HFF-Myc (cell line): ENCODE results near the gene OR3A3.
"Not testable (repeated sequence)": the region's sequence is repeated elsewhere in the genome, so short reads cannot be mapped to it uniquely, and the experiment has no call there.

Experiments
- DNase-seq: peaks from one replicate; pipeline ENCODE4 v3.0.0-alpha.2; 2011; ENCODE audit warnings: low read depth; ENCODE audit errors: extremely low read depth
- H3K4me3 ChIP-seq: replicated peaks from 2 replicates; pipeline ENCODE4 v1.5.1; 2011; ENCODE audit warnings: low read depth, mild to moderate bottlenecking, control low read depth, low read length
- TF ChIP-seq, protein P1 (sequence below): IDR thresholded peaks from 2 replicates; pipeline ENCODE4 v1.5.1; 2012; ENCODE audit warnings: mild to moderate bottlenecking, low read depth, low read length, control low read depth; ENCODE audit errors: missing control alignments

OR3A3 gene

GRCh38 chr17:3411070-3411469 is at the start of gene OR3A3:
Gene OR3A3 (plus strand): TSS chr17:3411370.
- no peak for DNase-seq
- H3K4me3 ChIP-seq = no peak within 1 kb of the TSS
- TF ChIP-seq, protein P1, sequence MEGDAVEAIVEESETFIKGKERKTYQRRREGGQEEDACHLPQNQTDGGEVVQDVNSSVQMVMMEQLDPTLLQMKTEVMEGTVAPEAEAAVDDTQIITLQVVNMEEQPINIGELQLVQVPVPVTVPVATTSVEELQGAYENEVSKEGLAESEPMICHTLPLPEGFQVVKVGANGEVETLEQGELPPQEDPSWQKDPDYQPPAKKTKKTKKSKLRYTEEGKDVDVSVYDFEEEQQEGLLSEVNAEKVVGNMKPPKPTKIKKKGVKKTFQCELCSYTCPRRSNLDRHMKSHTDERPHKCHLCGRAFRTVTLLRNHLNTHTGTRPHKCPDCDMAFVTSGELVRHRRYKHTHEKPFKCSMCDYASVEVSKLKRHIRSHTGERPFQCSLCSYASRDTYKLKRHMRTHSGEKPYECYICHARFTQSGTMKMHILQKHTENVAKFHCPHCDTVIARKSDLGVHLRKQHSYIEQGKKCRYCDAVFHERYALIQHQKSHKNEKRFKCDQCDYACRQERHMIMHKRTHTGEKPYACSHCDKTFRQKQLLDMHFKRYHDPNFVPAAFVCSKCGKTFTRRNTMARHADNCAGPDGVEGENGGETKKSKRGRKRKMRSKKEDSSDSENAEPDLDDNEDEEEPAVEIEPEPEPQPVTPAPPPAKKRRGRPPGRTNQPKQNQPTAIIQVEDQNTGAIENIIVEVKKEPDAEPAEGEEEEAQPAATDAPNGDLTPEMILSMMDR = no peak

DNA sequence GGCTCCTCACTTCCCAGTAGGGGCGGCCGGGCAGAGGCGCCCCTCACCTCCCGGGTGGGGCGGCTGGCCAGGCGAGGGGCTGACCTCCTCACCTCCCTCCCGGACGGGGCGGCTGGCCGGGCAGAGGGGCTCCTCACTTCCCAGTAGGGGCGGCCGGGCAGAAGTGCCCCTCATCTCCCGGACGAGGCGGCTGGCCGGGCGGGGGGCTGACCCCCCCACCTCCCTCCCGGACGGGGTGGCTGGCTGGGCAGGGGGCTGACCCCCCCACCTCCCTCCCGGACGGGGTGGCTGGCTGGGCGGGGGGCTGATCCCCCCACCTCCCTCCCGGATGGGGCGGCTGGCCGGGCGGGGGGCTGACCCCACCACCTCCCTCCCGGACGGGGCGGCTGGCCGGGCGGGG is 40.0 kb upstream of the OR3A3 start:
- DNase-seq = not testable (repeated sequence)

GRCh38 chr17:3378321-3378720 is 32.8 kb upstream of the OR3A3 start:
- TF ChIP-seq, protein P1 = no peak

More for the DNA sequence above, 40.0 kb upstream of the OR3A3 start:
- not testable (repeated sequence) for H3K4me3 ChIP-seq

DNA sequence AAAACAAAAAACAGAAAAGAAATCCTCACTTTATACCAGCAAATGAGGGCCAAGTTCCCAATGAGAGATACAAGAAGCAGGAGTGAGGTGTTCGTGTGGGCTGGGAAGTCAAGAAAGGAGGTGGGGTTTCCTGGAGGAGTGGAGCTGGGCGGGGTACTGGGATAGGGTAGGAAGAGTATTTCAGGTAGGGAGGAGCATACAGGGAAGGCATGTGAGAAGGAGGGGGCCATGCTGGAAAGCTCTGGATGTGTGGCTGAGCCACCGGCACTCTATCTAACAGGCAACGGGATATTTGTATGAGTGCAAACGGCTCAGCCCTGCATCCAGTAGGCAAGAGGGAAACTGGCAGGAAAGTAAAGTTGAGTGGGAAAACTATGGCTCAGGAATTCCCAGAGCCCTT is 29.2 kb upstream of the OR3A3 start:
- TF ChIP-seq, protein P1 = no peak
- H3K4me3 ChIP-seq = no peak overlapping the region
- no peak for DNase-seq

More at GRCh38 chr17:3378321-3378720, 32.8 kb upstream of the OR3A3 start:
- no peak overlapping the region for H3K4me3 ChIP-seq
- no peak for DNase-seq

DNA sequence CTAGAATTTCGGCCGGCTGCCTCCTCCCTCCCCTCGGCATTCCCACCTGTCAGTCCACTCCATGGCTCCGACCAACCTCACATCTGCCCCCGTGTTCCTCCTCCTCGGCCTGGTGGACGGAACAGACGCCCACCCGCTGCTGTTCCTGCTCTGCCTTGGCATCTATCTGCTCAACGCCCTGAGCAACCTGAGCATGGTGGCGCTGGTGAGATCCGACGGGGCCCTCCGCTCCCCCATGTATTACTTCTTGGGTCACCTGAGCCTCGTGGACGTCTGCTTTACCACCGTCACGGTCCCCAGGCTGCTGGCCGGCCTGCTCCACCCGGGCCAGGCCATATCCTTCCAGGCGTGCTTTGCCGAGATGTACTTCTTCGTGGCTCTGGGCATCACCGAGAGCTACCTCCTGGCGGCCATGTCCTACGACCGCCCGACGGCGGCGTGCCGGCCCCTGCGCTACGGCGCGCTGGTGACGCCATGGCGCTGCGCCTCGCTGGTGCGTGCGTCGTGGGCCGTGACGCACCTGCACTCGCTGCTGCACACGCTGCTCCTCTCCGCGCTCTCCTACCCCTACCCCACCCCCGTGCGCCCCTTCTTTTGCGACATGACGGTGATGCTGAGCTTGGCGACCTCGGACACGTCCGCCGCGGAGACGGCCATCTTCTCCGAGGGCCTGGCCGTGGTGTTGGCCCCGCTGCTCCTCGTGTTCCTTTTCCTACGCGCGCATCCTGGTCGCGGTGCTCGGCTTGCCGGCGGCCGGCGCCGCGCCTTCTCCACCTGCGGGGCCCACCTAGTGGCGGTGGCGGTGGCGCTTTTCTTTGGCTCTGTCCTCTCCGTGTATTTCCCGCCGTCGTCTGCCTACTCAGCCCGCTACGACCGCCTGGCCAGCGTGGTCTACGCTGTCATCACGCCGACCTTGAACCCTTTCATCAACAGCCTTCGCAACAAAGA is 25.0 kb upstream of the OR3A3 start, which contains the start of gene OR3A2:
OR3A2 (minus strand) TSS at position 440 of the 948 bp plus-strand sequence.
- H3K4me3 ChIP-seq = no peak within 1 kb of the TSS
- TF ChIP-seq, protein P1 = no peak
- DNase-seq = no peak

- H3K4me3 ChIP-seq = no peak overlapping the region
- no peak for DNase-seq
- TF ChIP-seq, protein P1 = no peak
These were observed 21.4 kb upstream of the OR3A3 start for GRCh38 chr17:3389791-3390190.

DNA sequence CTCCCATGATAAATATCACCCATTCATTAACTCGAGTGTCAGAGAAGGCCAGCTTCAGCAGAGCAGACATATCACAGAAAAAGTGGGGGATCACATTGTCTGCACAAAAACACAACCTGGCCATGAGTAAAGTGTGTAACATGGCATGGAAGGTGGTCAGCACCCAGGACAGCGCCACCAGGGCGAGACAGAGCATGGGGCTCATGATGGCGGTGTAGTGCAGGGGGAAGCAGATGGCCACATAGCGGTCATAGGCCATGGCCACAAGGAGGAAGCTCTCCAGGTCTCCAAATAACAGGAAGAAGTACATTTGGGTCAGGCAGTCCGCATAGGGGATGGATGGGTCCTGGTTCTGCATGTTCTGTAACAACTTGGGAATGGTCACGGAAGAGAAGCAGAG is 13.4 kb upstream of the OR3A3 start:
- not testable (repeated sequence) for H3K4me3 ChIP-seq, DNase-seq
